ENCODE measurements around the gene KIAA1958. TPM values are rescaled to one million over a fixed set of nuclear protein-coding genes. Genes with fewer than 3 reads are reported as not detected.
A peak's percentile ranks its signal among the peaks of the same experiment; 100 is the strongest.

Gene KIAA1958
- total RNA-seq, 1 experiment from 2014 or later = 18.5 TPM

- no peak for TF ChIP-seq CTCF (IDR thresholded peaks at IDR 0.05 in 2 of 3, conservative IDR thresholded peaks at IDR 0.05 in 1 of 3; ENCODE audit: borderline replicate concordance in 1 of 3, insufficient read depth in 1 of 3, low read depth in 2 of 3, low read length in 2 of 3)
- peak; percentile 42 for TF ChIP-seq ZBTB33 (IDR thresholded peaks at IDR 0.05; ENCODE audit: extremely low read depth, insufficient replicate concordance, low read length)
Observed at GRCh38 chr9:112486221-112487007, at the start of gene KIAA1958 (continued).

- Histone ChIP-seq H3K9me3 (ENCODE audit: control insufficient read depth in 1 of 2, insufficient read depth in 1 of 2, low read depth in 1 of 2, low read length in 2 of 2) (no peaks in the 10 kb centered on the region), H2AFZ (ENCODE audit: low read depth, low read length, poor library complexity, severe bottlenecking) (no peak overlapping the region), H3K27ac (ENCODE audit: low read depth, low read length) (no peak overlapping the region), H3K4me2 (ENCODE audit: low read length) (no peak overlapping the region), H3K27me3 (ENCODE audit: insufficient read depth, low read length) (no peaks in the 10 kb centered on the region), H3K4me3 (replicated peaks in 1 of 2; ENCODE audit: low read depth in 1 of 2, low read length in 2 of 2) (no peak overlapping the region), H3K9me2 (ENCODE audit: insufficient read depth) (no peaks in the 10 kb centered on the region), H3K36me3 (ENCODE audit: control insufficient read depth in 1 of 2, insufficient read depth in 2 of 2, low read length in 2 of 2) (no peaks in the 10 kb centered on the region; a peak in 1 of 4 replicates), H3K79me2 (ENCODE audit: insufficient read depth, low read length) (no peaks in the 10 kb centered on the region), H3K4me1 (ENCODE audit: control insufficient read depth in 1 of 2, insufficient read depth in 2 of 2, low read length in 2 of 2) (no peaks in the 10 kb centered on the region), H3K9ac (ENCODE audit: low read length) (no peak overlapping the region), H4K20me1 (ENCODE audit: insufficient read depth) (no peaks in the 10 kb centered on the region)
- TF ChIP-seq SIN3A (IDR thresholded peaks at IDR 0.05; ENCODE audit: low read depth) = no peak
- no peak for TF ChIP-seq ZBTB33 (IDR thresholded peaks at IDR 0.05; ENCODE audit: extremely low read depth, insufficient replicate concordance, low read length)
- TF ChIP-seq FOSL1 (IDR thresholded peaks at IDR 0.05; ENCODE audit: low read depth) = no peak
- no peak for TF ChIP-seq JUND (IDR thresholded peaks at IDR 0.05)
- no peak for TF ChIP-seq POLR2AphosphoS5 (IDR thresholded peaks at IDR 0.05; ENCODE audit: low read depth, low read length)
- TF ChIP-seq ZNF274 (IDR thresholded peaks at IDR 0.05; ENCODE audit: low read depth, low read length) = no peak
- no peak for TF ChIP-seq SRF (IDR thresholded peaks at IDR 0.05; ENCODE audit: low read depth)
- TF ChIP-seq SP1 (IDR thresholded peaks at IDR 0.05; ENCODE audit: low read depth) = no peak
- no peak for TF ChIP-seq CEBPB (IDR thresholded peaks at IDR 0.05; ENCODE audit: low read depth)
- TF ChIP-seq YY1 (IDR thresholded peaks at IDR 0.05; ENCODE audit: extremely low read depth, insufficient replicate concordance, low read depth, low read length) = no peak
- no peak for TF ChIP-seq TCF7L2 (IDR thresholded peaks at IDR 0.05; ENCODE audit: borderline replicate concordance, extremely low read depth, insufficient read depth, insufficient read length)
- TF ChIP-seq ELF1 (IDR thresholded peaks at IDR 0.05; ENCODE audit: borderline replicate concordance, low read depth) = no peak
- TF ChIP-seq EZH2 (IDR thresholded peaks at IDR 0.05) = no peak
- intact Hi-C loops (cut with micrococcal nuclease) = no loop called here
- CTCF ChIA-PET = no interaction called here
- no peak for DNase-seq (ENCODE audit: low read depth, low spot score)
- RAD21 ChIA-PET (ENCODE audit: low non-redundant PET in 1 of 2, low total read pairs in 2 of 2, uncharacterized antibody in 2 of 2, unreplicated experiment in 2 of 2) = no interaction called here
- POLR2A ChIA-PET = no interaction called here
- no peak for ATAC-seq
- no TSS peak for BruUV-seq (replicated peaks)
Observed at GRCh38 chr9:112437406-112437805, 49.2 kb upstream of the KIAA1958 start.

Measured in HCT116 (cell line).